Amygdala (tissue), 56 donors: Measurements from ENCODE around the gene ZCCHC9.

ENCODE experiments used
- DNase-seq, 56 donors: peaks; one replicate each; lab custom pipeline; 2025; lab: John Stamatoyannopoulos, UW

The ZCCHC9 gene

GRCh38 chr5:81354093-81354492 lies 52.7 kb downstream of the ZCCHC9 start:
- DNase-seq, result no peak

DNA sequence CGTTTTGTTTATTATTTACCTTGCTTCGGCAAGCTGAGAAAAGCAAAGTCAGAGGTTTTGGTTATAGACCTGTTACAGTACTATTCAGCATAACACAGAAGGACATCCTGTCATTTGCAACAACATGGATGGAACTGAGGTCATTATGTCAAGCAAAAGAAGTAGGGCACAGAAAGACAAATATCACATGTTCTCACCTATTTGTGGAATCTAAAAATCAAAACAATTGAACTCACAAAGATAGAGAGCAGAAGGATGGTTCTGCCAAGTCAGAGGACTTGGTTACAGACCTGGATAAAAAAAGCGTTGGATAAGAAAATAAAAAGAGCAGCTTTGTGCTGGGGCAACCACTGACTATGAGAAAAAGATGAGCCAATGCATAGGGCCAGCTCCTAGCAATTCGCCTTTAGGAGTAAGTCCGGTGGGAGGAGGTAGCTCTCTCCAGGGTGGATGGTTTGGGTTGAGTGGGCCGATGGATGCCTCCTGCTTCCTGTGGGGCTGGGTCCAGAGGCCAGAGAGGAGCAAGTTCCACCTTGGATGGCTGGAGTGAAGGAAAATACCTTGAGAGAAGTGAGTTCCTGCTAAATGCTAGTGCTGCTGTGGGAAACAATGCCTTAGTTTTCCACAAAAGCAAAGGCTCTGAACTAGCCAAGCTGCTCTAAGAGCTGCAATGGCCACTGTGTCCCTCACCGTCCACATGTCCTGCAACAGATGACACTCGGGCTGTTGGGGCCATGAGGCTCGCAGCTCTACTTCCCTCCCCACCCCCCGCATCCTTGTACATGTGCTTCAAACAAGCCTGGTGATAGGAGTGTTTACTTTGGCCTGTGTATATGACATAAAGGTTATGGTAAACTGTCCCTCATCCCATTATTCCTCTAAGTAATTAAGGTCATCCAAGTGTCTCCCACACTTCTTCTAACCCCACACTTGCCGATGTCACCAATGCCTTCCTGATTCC lies 54.2 kb downstream of the ZCCHC9 start:
- DNase-seq, result no peak

GRCh38 chr5:81359108-81359507 lies 57.7 kb downstream of the ZCCHC9 start:
- DNase-seq, result no peak

- DNase-seq, result no peak
Observed at GRCh38 chr5:81359881-81360280, 58.5 kb downstream of the ZCCHC9 start.

- no peak for DNase-seq
Observed at GRCh38 chr5:81360640-81361039, 59.3 kb downstream of the ZCCHC9 start.

- no peak for DNase-seq
Observed at GRCh38 chr5:81361600-81361999, 60.2 kb downstream of the ZCCHC9 start.
